ENCODE data around the gene AQP7. TPM values are rescaled to one million over a fixed set of nuclear protein-coding genes. Genes with fewer than 3 reads are reported as not detected.
A peak's percentile ranks its signal among the peaks of the same experiment; 100 is the strongest.

AQP7 gene
- total RNA-seq, 1 donor from 2014 or later, result not detected

DNA sequence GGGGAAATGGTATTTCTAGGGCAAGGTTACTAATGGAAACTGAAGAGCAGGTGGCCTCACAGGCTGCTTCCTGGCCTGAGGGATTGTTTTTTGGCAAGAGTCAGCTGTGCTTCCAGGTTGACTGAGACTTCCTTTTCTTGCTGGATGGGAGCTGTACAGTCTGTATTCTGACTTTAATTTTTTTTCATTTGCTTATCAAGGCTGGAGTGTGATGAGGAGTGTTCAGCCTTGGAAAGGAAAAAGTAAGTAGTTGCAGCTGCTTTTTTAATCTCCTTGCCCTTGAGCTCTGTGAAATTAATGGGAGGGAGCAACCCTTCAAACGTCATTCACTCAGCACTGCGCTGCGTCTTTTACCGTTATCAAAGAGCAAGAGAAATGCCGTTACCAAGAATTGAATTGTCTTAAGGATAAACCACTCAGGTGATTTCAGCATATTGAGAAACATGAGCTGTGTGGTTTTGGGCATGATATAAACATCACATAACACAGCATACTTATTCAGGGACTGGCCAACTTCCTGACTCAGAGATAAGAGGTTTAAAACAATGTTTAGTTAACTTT is 47.6 kb downstream of the AQP7 start:
- DNase-seq (ENCODE audit: low read depth), result no peak
- no peak for TF ChIP-seq CTCF (conservative IDR thresholded peaks at IDR 0.05; ENCODE audit: low read depth, low read length)
- H3K4me3 ChIP-seq (ENCODE audit: low read depth, low read length), result no peak overlapping the region

DNA sequence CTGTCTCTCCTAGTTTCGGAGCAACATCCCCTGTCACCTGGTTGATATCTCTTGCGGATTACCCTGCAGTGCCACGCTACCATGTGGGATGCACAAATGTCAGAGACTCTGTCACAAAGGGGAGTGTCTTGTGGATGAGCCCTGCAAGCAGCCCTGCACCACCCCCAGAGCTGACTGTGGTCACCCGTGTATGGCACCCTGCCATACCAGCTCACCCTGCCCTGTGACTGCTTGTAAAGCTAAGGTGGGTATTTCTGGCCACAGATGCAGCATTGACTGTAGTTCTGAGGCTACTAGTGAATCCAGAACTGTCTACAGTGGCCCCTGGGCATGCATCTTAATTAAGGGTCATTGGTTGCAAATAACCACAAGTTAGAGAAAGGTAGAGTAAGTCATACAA is 50.8 kb downstream of the AQP7 start:
- H3K4me3 ChIP-seq (ENCODE audit: low read depth, low read length), result no peak overlapping the region
- no peak for DNase-seq (ENCODE audit: low read depth)
- TF ChIP-seq CTCF (conservative IDR thresholded peaks at IDR 0.05; ENCODE audit: low read depth, low read length), result no peak

DNA sequence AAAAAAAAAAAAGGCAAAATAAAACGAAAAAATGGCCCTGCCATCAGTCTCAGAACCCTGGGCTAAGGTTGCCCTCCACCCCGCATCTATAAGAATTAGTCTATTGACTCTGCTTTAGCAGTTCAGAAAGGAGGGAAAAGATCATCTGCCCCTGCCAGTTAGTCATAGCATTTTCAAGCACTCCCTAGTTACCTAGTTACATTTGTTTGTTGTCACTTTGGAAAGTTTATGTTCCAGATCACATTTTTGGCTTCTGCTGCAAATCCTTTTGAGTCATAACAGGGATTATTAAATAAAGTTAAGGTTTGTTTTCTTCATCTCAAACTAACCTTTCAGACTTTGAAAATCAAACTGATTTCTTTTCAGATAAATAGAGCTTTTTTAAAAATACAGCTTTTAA is 52.1 kb downstream of the AQP7 start:
- no peak for TF ChIP-seq CTCF (conservative IDR thresholded peaks at IDR 0.05; ENCODE audit: low read depth, low read length)
- no peak overlapping the region for H3K4me3 ChIP-seq (ENCODE audit: low read depth, low read length)
- DNase-seq (ENCODE audit: low read depth), result peak; percentile 40

DNA sequence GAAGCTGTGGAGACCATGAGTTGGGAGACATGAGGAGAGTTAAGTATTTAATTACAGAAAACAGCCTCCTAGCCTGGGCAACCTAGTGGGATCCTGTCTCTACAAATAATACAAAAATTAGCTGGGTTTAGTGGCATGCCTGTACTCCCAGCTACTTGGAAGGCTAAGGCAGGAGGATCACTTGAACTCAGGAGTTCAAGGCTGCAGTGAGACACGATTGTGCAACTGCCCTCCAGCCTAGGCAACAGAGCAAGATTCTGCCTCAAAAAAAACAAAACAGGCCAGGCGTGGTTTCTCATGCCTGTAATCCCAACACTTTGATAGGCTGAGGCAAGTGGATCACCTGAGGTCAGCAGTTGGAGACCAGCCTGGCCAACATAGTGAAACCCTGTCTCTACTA is 52.6 kb downstream of the AQP7 start:
- no peak for TF ChIP-seq CTCF (conservative IDR thresholded peaks at IDR 0.05; ENCODE audit: low read depth, low read length)
- no peak for DNase-seq (ENCODE audit: low read depth)
- no peak overlapping the region for H3K4me3 ChIP-seq (ENCODE audit: low read depth, low read length)

DNA sequence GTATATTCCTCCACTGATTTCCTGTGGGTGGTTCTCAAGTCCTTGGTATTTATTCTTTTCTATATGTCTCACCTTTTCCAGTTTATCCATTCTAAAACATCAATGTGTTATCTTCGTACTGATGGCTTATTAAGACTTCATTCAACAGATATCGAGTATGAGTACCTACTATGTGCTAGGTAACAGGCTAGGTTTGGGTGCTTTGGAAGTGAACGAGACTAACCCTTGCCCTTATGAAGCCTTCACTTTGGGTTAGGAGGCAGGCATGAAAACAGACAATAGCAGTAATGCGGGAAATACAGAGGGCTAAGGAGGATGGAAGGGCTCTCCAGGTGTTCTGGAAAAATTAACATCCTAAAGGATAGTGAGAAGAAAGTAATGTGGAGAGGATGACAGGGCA is 53.4 kb downstream of the AQP7 start:
- TF ChIP-seq CTCF (conservative IDR thresholded peaks at IDR 0.05; ENCODE audit: low read depth, low read length), result no peak
- DNase-seq (ENCODE audit: low read depth), result no peak
- no peak overlapping the region for H3K4me3 ChIP-seq (ENCODE audit: low read depth, low read length)

GRCh38 chr9:33346564-33346963 is 55.8 kb downstream of the AQP7 start:
- TF ChIP-seq CTCF (conservative IDR thresholded peaks at IDR 0.05; ENCODE audit: low read depth, low read length), result no peak
- DNase-seq (ENCODE audit: low read depth), result no peak
- H3K4me3 ChIP-seq (ENCODE audit: low read depth, low read length), result no peak overlapping the region

GRCh38 chr9:33344145-33344544 is 58.2 kb downstream of the AQP7 start:
- TF ChIP-seq CTCF (conservative IDR thresholded peaks at IDR 0.05; ENCODE audit: low read depth, low read length), result no peak
- H3K4me3 ChIP-seq (ENCODE audit: low read depth, low read length), result no peak overlapping the region
- DNase-seq (ENCODE audit: low read depth), result no peak
